SU-DHL-6 (cell line): ENCODE results near the gene ADIPOR2.

Experiments
- H2AFZ ChIP-seq: fragments of 200-600 bp; sonication (generic); 2 replicates; pipeline ENCODE4 v1.6.1; 2014; ENCODE audit warnings: low read depth, mild to moderate bottlenecking, moderate library complexity, mixed read lengths, antibody characterized with exemption, low read length; ENCODE audit not compliant: severe bottlenecking
- H3F3A ChIP-seq: fragments of 200-600 bp; shearing (Covaris generic); 2 replicates; pipeline ENCODE4 v1.6.0; 2016; ENCODE audit warnings: antibody characterized with exemption, mild to moderate bottlenecking; ENCODE audit not compliant: insufficient read depth
- H3K27ac ChIP-seq: fragments of 200-600 bp; sonication (generic); 2 replicates; pipeline ENCODE4 v1.5.1; 2016; ENCODE audit warnings: low read depth, mild to moderate bottlenecking, low read length, moderate library complexity, mixed read lengths
- H3K27me3 ChIP-seq: fragments of 200-600 bp; sonication (generic), shearing (Covaris generic); 2 replicates; pipeline ENCODE4 v1.6.0; 2014; ENCODE audit warnings: mild to moderate bottlenecking, low read length
- H3K36me3 ChIP-seq: fragments of 200-600 bp; sonication (generic); 2 replicates; pipeline ENCODE4 v1.6.1; 2014; ENCODE audit warnings: mild to moderate bottlenecking, low read length, mixed read lengths
- H3K4me2 ChIP-seq: fragments of 300-600, 200-600 bp; shearing (Covaris generic), sonication (generic); 2 replicates; pipeline ENCODE4 v1.6.0; 2014; ENCODE audit warnings: low read length, low read depth, mild to moderate bottlenecking; ENCODE audit not compliant: poor library complexity, severe bottlenecking
- H3K4me3 ChIP-seq: fragments of 200-600 bp; sonication (generic); 2 replicates; pipeline ENCODE4 v1.5.1; 2014; ENCODE audit warnings: antibody characterized with exemption, low read length, mild to moderate bottlenecking, mixed read lengths; ENCODE audit not compliant: insufficient read depth, poor library complexity, severe bottlenecking
- H3K79me2 ChIP-seq: fragments of 200-600 bp; sonication (generic); 2 replicates; pipeline ENCODE4 v1.6.1; 2014; ENCODE audit warnings: mild to moderate bottlenecking, low read length, moderate library complexity; ENCODE audit not compliant: insufficient read depth
- H3K9ac ChIP-seq: fragments of 200-600 bp; sonication (generic); 2 replicates; pipeline ENCODE4 v1.7.0; 2014; ENCODE audit warnings: mild to moderate bottlenecking, low read length
- H3K9me2 ChIP-seq: fragments of 200-600 bp; sonication (generic); replicated peaks from 2 replicates; pipeline ENCODE4 v1.6.1; 2014; ENCODE audit warnings: low read length; ENCODE audit not compliant: insufficient read depth
- H3K9me3 ChIP-seq: fragments of 200-600 bp; sonication (generic); 2 replicates; pipeline ENCODE4 v1.6.1; 2014; ENCODE audit warnings: low read length, mixed read lengths; ENCODE audit not compliant: insufficient read depth
- H4K20me1 ChIP-seq: fragments of 200-600 bp; sonication (generic); 2 replicates; pipeline ENCODE4 v1.6.1; 2014; ENCODE audit warnings: low read depth, mild to moderate bottlenecking, antibody characterized with exemption, low read length, moderate library complexity, mixed read lengths
- CTCF ChIP-seq: fragments of 200-600 bp; sonication (generic); IDR thresholded peaks from one replicate; pipeline ENCODE4 v1.5.1; 2017; ENCODE audit warnings: antibody characterized with exemption, mild to moderate bottlenecking, low read length, moderate library complexity; ENCODE audit not compliant: insufficient read depth, poor library complexity, severe bottlenecking
- EZH2phosphoT487 ChIP-seq: fragments of 200-600 bp; sonication (generic), shearing (Covaris generic); conservative IDR thresholded peaks from 2 replicates; pipeline ENCODE4 v1.6.1; 2018; ENCODE audit warnings: mild to moderate bottlenecking, antibody characterized with exemption, low read length, moderate library complexity, mixed read lengths

ADIPOR2 gene

GRCh38 chr12:1804545-1805332 is 113.9 kb downstream of the ADIPOR2 start:
- Histone ChIP-seq H3K9ac (peak overlapping the region; percentile 20; the same call in 1 of the 2 replicates), H3F3A (no peaks in the 10 kb centered on the region), H3K27ac (no peak overlapping the region), H3K79me2 (no peaks in the 10 kb centered on the region), H3K27me3 (no peaks in the 10 kb centered on the region), H3K9me2 (no peaks in the 10 kb centered on the region), H2AFZ (peak overlapping the region; percentile 66), H3K4me3 (no peak overlapping the region), H4K20me1 (no peaks in the 10 kb centered on the region), H3K4me2 (peak overlapping the region; percentile 49), H3K9me3 (no peaks in the 10 kb centered on the region), H3K36me3 (no peaks in the 10 kb centered on the region)
- no peak for TF ChIP-seq CTCF
- TF ChIP-seq EZH2phosphoT487 = no peak

GRCh38 chr12:1805441-1806081 is 114.7 kb downstream of the ADIPOR2 start:
- no peaks in the 10 kb centered on the region for H3K79me2 ChIP-seq
- no peak overlapping the region for H3K27ac ChIP-seq

GRCh38 chr12:1806301-1807086 is 115.6 kb downstream of the ADIPOR2 start:
- no peaks in the 10 kb centered on the region for H3K9me3 ChIP-seq
- H4K20me1 ChIP-seq = no peaks in the 10 kb centered on the region
- H3K9me2 ChIP-seq = no peaks in the 10 kb centered on the region
- H3K36me3 ChIP-seq = no peaks in the 10 kb centered on the region
- H3K27ac ChIP-seq = no peak overlapping the region
- TF ChIP-seq CTCF = no peak
- no peak for TF ChIP-seq EZH2phosphoT487
- no peak overlapping the region for H3K4me2 ChIP-seq
- no peak overlapping the region for H3K4me3 ChIP-seq
- H3F3A ChIP-seq = no peaks in the 10 kb centered on the region
- no peak overlapping the region for H3K9ac ChIP-seq
- H3K27me3 ChIP-seq = no peaks in the 10 kb centered on the region
- H2AFZ ChIP-seq = no peak overlapping the region
- H3K79me2 ChIP-seq = no peaks in the 10 kb centered on the region

More at GRCh38 chr12:1805441-1806081, 114.7 kb downstream of the ADIPOR2 start:
- TF ChIP-seq CTCF = no peak
- TF ChIP-seq EZH2phosphoT487 = no peak
- no peaks in the 10 kb centered on the region for H3K9me3 ChIP-seq
- H4K20me1 ChIP-seq = no peaks in the 10 kb centered on the region
- no peak overlapping the region for H3K4me3 ChIP-seq
- no peak overlapping the region for H3K4me2 ChIP-seq
- H2AFZ ChIP-seq = peak overlapping the region; percentile 8
- H3K9ac ChIP-seq = no peak overlapping the region
- no peaks in the 10 kb centered on the region for H3F3A ChIP-seq
- H3K9me2 ChIP-seq = no peaks in the 10 kb centered on the region
- no peaks in the 10 kb centered on the region for H3K27me3 ChIP-seq
- no peaks in the 10 kb centered on the region for H3K36me3 ChIP-seq
